ENCODE measurements around the gene NET1.

DNA sequence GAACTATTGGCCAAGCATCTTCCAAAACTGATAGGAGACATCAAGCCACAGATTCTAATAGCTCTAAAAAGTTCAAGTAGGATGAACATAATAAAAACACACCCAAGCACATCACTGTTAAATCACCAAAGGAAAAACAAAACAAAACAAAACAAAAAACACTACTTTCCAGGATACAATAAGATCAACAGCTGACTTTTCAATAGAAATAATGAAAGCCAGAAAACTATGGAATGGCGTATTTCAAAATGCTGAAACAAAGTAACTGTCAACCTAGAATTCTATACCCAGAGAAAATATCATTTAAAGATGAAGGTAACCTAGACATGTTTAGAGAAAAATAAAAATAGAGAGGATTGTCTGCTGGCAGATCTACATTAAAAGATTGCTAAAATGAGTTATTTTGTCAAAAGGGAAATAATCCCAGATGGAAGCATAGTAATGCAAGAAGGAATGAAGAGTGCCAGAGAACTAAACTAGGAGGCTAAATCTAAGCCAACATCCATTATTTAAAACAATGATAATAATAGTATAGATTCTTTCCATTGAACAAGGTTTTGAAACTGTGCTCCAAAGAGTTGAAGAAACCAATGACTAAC is 21.7 kb upstream of the NET1 start:
- TF ChIP-seq EP300 (IDR thresholded peaks at IDR 0.05) (no peak), POLR2AphosphoS5 (IDR thresholded peaks at IDR 0.05) (no peak)
- TF ChIP-seq, protein P1, sequence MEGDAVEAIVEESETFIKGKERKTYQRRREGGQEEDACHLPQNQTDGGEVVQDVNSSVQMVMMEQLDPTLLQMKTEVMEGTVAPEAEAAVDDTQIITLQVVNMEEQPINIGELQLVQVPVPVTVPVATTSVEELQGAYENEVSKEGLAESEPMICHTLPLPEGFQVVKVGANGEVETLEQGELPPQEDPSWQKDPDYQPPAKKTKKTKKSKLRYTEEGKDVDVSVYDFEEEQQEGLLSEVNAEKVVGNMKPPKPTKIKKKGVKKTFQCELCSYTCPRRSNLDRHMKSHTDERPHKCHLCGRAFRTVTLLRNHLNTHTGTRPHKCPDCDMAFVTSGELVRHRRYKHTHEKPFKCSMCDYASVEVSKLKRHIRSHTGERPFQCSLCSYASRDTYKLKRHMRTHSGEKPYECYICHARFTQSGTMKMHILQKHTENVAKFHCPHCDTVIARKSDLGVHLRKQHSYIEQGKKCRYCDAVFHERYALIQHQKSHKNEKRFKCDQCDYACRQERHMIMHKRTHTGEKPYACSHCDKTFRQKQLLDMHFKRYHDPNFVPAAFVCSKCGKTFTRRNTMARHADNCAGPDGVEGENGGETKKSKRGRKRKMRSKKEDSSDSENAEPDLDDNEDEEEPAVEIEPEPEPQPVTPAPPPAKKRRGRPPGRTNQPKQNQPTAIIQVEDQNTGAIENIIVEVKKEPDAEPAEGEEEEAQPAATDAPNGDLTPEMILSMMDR (IDR thresholded peaks at IDR 0.05): no peak
